Keratinocyte (primary cell): ENCODE data around the gene CHST12. TPM values are rescaled to one million over a fixed set of nuclear protein-coding genes. Genes with fewer than 3 reads are reported as not detected.

Source experiments
- DNase-seq: peaks from one replicate; pipeline ENCODE4 v3.0.0-alpha.2; 2011; ENCODE audit warnings: low read depth, missing footprints, low spot score
- FAIRE-seq: peaks from 2 replicates; lab custom pipeline; 2011; peaks lifted over from hg19 to GRCh38; lab: Jason Lieb, UNC
- H2AFZ ChIP-seq: 2 replicates; pipeline ENCODE4 v1.6.0; 2012; ENCODE audit warnings: low read length, control low read depth, inconsistent platforms; ENCODE audit not compliant: control insufficient read depth
- H3K27ac ChIP-seq: 2 replicates; pipeline ENCODE4 v1.5.1; 2011; ENCODE audit warnings: low read length; ENCODE audit not compliant: control insufficient read depth, insufficient read depth
- H3K27me3 ChIP-seq: 3 replicates; pipeline ENCODE4 v1.6.0; 2011; ENCODE audit warnings: low read length; ENCODE audit not compliant: control insufficient read depth, insufficient read depth; ENCODE audit errors: extremely low read depth
- H3K36me3 ChIP-seq, 2 experiments: 2 replicates in 1 of 2; 3 replicates in 1 of 2; pipeline ENCODE4 v1.5.1; 2011; ENCODE audit warnings: low read length in 2 of 2, mild to moderate bottlenecking in 1 of 2; ENCODE audit not compliant: control insufficient read depth in 2 of 2, insufficient read depth in 2 of 2; ENCODE audit errors: extremely low read depth in 1 of 2
- H3K4me1 ChIP-seq: 3 replicates; pipeline ENCODE4 v1.5.1; 2011; ENCODE audit warnings: low read length; ENCODE audit not compliant: control insufficient read depth, insufficient read depth; ENCODE audit errors: extremely low read depth
- H3K4me2 ChIP-seq: 3 replicates; pipeline ENCODE4 v1.6.0; 2011; ENCODE audit warnings: low read depth, low read length; ENCODE audit not compliant: control insufficient read depth, insufficient read depth; ENCODE audit errors: extremely low read depth
- H3K4me3 ChIP-seq, 3 experiments: fragments of 200-600 bp in 1 of 3; sonication (generic) in 1 of 3; 2 replicates in 2 of 3; 3 replicates in 1 of 3; pipeline ENCODE4 v1.5.1; 2011 to 2016; ENCODE audit warnings: low read length in 3 of 3, mild to moderate bottlenecking in 3 of 3, control low read depth in 2 of 3, inconsistent platforms in 1 of 3, low read depth in 1 of 3, mixed read lengths in 1 of 3, mixed run types in 1 of 3, moderate library complexity in 1 of 3; ENCODE audit not compliant: control insufficient read depth in 2 of 3, insufficient read depth in 2 of 3; ENCODE audit errors: extremely low read depth in 1 of 3
- H3K79me2 ChIP-seq: 2 replicates; pipeline ENCODE4 v1.6.0; 2012; ENCODE audit warnings: low read length; ENCODE audit not compliant: control insufficient read depth, insufficient read depth
- H3K9ac ChIP-seq: 3 replicates; pipeline ENCODE4 v1.6.0; 2011; ENCODE audit warnings: low read length; ENCODE audit not compliant: control insufficient read depth, insufficient read depth; ENCODE audit errors: extremely low read depth
- H3K9me1 ChIP-seq: 3 replicates; pipeline ENCODE4 v1.6.0; 2011; ENCODE audit warnings: low read length; ENCODE audit not compliant: control insufficient read depth, insufficient read depth; ENCODE audit errors: extremely low read depth
- H3K9me3 ChIP-seq: 2 replicates; pipeline ENCODE4 v1.5.1; 2012; ENCODE audit warnings: low read depth, low read length; ENCODE audit not compliant: control insufficient read depth
- H4K20me1 ChIP-seq: 3 replicates; pipeline ENCODE4 v1.6.0; 2011; ENCODE audit warnings: low read length; ENCODE audit not compliant: control insufficient read depth, insufficient read depth; ENCODE audit errors: extremely low read depth
- EZH2 ChIP-seq: IDR thresholded peaks from one replicate; pipeline ENCODE4 v1.6.1; 2012; ENCODE audit warnings: inconsistent platforms, mild to moderate bottlenecking, low read length, moderate library complexity
- dilution Hi-C: fragments of 300-500 bp; cut with MboI; formaldehyde crosslinking; loops from one replicate; pipeline ENCODE4 v1.7.0; 2020; ENCODE audit warnings: low sequenced_read_pairs; ENCODE audit not compliant: extremely low pct_ligation_motif_present
- polyA plus RNA-seq, 5 experiments: library from polyadenylated mRNA; depleted of rRNA in 3 of 5; stranded (reverse) in 3 of 5; stranded (forward) in 1 of 5; unstranded in 1 of 5; fragments of >200 nt; gene quantifications; 1 replicate in 1 of 5; 2 replicates in 3 of 5; 3 replicates in 1 of 5; pipeline versions ENCODE4 v1.2.1 to v1.2.3, GENCODE V29; 2011 to 2012; ENCODE audit warnings: missing spikeins in 2 of 5, low read depth in 1 of 5, low replicate concordance in 1 of 5
- TF ChIP-seq, protein P1 (sequence below), 3 experiments: IDR thresholded peaks in 1 of 3; conservative IDR thresholded peaks in 1 of 3; optimal IDR thresholded peaks in 1 of 3; 2 replicates in 2 of 3; 3 replicates in 1 of 3; pipeline versions ENCODE3 to v1.5.1; 2011; ENCODE audit warnings: low read length in 3 of 3, mild to moderate bottlenecking in 3 of 3, moderate library complexity in 2 of 3, control low read depth in 1 of 3, inconsistent platforms in 1 of 3; ENCODE audit not compliant: insufficient read depth in 2 of 3; ENCODE audit errors: extremely low read depth in 1 of 3

The CHST12 gene
- polyA plus RNA-seq, 1 donor (not counting 4 experiments of a cell fraction or from before 2014, with no cell fraction given) = 5.0 TPM

DNA sequence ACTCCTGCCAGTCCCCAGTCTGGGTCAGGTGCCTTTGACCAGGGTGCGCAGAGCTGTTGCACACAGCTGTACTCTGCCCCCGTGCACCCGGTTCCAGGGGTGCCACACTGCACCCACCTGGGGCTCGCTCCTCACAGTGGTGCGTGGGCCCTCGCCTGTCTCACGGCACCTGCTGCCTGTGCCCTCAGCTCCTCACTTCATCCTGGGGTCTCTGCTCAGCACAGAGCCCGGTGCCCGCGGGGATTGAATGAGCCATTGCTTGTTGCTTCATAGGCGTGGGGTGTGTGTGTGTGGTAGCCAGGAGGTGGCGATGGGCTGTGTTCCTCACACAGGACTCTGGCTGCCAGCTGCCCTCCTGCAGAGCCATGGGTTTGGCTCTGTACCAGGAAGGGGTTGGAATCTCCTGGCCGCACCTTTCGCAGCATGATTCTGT, 30.3 kb upstream of the CHST12 start:
- no peak overlapping the region for H3K9ac ChIP-seq
- no peak overlapping the region for H2AFZ ChIP-seq
- FAIRE-seq (no peak), DNase-seq (no peak)
- H3K79me2 ChIP-seq = peaks cover 43% of the 10 kb centered on the region
- H3K4me2 ChIP-seq = no peak overlapping the region
- no peak for TF ChIP-seq EZH2
- TF ChIP-seq, protein P1, sequence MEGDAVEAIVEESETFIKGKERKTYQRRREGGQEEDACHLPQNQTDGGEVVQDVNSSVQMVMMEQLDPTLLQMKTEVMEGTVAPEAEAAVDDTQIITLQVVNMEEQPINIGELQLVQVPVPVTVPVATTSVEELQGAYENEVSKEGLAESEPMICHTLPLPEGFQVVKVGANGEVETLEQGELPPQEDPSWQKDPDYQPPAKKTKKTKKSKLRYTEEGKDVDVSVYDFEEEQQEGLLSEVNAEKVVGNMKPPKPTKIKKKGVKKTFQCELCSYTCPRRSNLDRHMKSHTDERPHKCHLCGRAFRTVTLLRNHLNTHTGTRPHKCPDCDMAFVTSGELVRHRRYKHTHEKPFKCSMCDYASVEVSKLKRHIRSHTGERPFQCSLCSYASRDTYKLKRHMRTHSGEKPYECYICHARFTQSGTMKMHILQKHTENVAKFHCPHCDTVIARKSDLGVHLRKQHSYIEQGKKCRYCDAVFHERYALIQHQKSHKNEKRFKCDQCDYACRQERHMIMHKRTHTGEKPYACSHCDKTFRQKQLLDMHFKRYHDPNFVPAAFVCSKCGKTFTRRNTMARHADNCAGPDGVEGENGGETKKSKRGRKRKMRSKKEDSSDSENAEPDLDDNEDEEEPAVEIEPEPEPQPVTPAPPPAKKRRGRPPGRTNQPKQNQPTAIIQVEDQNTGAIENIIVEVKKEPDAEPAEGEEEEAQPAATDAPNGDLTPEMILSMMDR (optimal IDR thresholded peaks at IDR 0.05 in 1 of 3, IDR thresholded peaks at IDR 0.05 in 1 of 3, conservative IDR thresholded peaks at IDR 0.05 in 1 of 3; ENCODE audit: extremely low read depth in 1 of 3, insufficient read depth in 2 of 3, low read length in 3 of 3) = no peak
- no peaks in the 10 kb centered on the region for H3K9me1 ChIP-seq
- H3K27ac ChIP-seq = no peak overlapping the region
- peaks cover 11% of the 10 kb centered on the region for H4K20me1 ChIP-seq
- no peaks in the 10 kb centered on the region for H3K9me3 ChIP-seq
- H3K4me1 ChIP-seq = no peaks in the 10 kb centered on the region
- peaks cover 66 to 78% of the 10 kb centered on the region in 2 experiments for H3K36me3 ChIP-seq
- dilution Hi-C loops = no loop called here
- no peaks in the 10 kb centered on the region for H3K27me3 ChIP-seq
- no peak overlapping the region for H3K4me3 ChIP-seq

DNA sequence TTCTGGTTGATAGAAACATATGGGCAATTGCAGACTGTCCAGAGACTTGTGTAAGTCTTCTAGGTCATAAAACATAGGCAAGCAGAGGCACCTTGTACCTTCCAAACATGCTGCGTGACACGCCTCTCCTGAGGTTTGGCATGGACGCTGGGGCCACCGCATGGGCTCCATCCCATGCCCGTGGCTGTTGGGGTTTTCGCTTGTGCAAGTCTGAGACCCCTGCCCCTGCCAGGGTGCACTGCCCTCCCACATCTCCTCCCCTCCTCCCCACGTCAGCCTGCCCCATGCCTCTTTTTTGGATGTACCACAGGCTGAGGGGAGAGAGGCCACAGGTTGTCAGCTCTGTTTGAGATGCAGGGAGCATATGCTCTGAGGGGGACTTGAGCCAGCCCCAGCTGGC, 29.8 kb upstream of the CHST12 start:
- no peak overlapping the region for H3K4me2 ChIP-seq
- no peak overlapping the region for H3K27ac ChIP-seq
- no peaks in the 10 kb centered on the region for H3K9me3 ChIP-seq
- dilution Hi-C loops = no loop called here
- no peaks in the 10 kb centered on the region for H3K4me1 ChIP-seq
- no peak overlapping the region for H3K4me3 ChIP-seq
- H3K9me1 ChIP-seq = no peaks in the 10 kb centered on the region
- DNase-seq (no peak), FAIRE-seq (no peak)
- TF ChIP-seq, protein P1 (optimal IDR thresholded peaks at IDR 0.05 in 1 of 3, IDR thresholded peaks at IDR 0.05 in 1 of 3, conservative IDR thresholded peaks at IDR 0.05 in 1 of 3; ENCODE audit: extremely low read depth in 1 of 3, insufficient read depth in 2 of 3, low read length in 3 of 3) = no peak
- TF ChIP-seq EZH2 = no peak
- no peak overlapping the region for H3K9ac ChIP-seq
- no peaks in the 10 kb centered on the region for H3K27me3 ChIP-seq
- no peak overlapping the region for H2AFZ ChIP-seq
- H4K20me1 ChIP-seq = peaks cover 11% of the 10 kb centered on the region
- peaks cover 41% of the 10 kb centered on the region for H3K79me2 ChIP-seq
- peaks cover 63 to 75% of the 10 kb centered on the region in 2 experiments for H3K36me3 ChIP-seq
